NCI-H774 (cell line): ENCODE measurements around the gene ETV7.
"Not testable (repeated sequence)": the region's sequence is repeated elsewhere in the genome, so short reads cannot be mapped to it uniquely, and the experiment has no call there.

Source experiments
- DNase-seq: peaks from one replicate; lab custom pipeline; 2025; lab: John Stamatoyannopoulos, UW

The ETV7 gene

DNA sequence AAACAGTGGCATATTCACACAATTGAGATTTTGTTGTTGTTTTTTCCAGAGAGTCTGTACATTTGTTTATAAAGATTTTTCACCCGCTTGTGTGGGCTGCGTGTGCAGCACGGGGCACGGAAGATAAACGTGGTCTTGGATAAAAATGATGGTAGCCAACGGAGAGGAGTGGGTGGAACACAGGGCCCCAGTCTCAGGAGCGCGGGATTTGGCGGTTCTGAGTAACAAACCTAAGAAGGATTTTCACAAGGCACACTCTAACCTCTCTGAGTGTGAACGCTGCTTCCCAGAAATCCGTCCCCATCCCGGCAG lies 47.2 kb downstream of the ETV7 start:
- DNase-seq, result no peak

GRCh38 chr6:36339146-36339545 lies 48.3 kb downstream of the ETV7 start:
- no peak for DNase-seq

- DNase-seq, result not testable (repeated sequence)
These were observed 49.2 kb downstream of the ETV7 start for GRCh38 chr6:36338223-36338622.

- DNase-seq, result no peak
These were observed 49.7 kb downstream of the ETV7 start for GRCh38 chr6:36337814-36338213.

GRCh38 chr6:36336779-36337241 lies 50.7 kb downstream of the ETV7 start, which contains the start of gene BNIP5:
Gene BNIP5 (minus strand): TSS chr6:36336888. CDS start chr6:36330690, 6,198 bp downstream.
- no peak for DNase-seq

DNA sequence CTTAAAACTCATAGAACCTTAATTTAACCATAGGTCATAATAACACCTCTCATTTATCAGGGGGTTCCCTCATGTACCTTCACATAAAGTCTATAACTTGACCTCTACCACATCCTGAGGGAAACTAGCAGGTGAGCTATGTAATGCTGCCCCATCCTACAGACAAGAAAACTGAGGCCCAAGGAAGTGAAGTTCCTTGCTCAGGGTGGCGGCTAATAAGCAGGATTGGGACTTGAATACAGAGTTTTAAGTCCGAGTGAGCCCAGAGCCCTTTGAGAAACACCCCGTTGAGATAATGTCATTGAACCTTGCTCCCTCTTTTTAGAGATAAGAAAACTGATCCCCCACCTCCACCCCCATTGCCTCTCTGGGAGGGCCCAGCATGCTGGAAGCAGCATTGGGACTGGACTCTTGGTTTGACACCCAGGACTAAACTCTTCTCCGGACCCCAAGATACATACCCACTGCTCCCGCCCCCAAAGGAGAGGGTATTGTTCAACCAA lies 51.2 kb downstream of the ETV7 start:
- DNase-seq, result no peak

DNA sequence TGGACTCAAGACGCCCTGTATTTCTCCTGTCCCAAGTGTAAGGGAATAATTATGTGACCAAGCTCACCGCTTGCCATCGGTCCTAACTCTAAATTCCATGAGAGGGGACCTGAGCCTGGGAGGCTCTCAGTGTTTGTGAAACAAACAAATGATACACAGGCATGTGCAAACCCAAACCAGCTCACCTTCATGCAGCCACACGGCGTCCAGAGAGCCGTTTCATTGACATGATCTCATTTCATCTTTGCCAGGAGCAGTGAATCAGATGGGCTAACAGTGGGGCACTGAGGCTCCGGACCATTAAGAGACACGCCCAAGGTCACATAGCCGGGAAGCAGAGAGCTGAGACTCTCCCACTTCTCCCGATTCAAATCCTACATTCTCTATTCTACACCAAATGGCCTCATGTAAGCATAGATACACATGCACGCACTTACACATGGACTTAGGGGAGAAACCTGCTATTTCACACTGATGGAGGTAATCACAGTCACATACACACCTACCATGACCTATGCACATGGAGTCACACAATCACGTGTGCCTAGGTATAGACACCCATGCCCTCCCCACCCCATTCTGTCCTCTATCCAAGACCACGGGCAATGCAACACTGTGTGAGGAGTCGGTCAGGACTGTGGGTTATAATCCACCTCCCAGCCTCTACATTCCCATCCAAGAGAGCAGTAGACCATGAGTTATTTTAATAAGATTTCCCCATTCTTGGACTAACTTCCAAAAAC lies 51.8 kb downstream of the ETV7 start:
- no peak for DNase-seq

DNA sequence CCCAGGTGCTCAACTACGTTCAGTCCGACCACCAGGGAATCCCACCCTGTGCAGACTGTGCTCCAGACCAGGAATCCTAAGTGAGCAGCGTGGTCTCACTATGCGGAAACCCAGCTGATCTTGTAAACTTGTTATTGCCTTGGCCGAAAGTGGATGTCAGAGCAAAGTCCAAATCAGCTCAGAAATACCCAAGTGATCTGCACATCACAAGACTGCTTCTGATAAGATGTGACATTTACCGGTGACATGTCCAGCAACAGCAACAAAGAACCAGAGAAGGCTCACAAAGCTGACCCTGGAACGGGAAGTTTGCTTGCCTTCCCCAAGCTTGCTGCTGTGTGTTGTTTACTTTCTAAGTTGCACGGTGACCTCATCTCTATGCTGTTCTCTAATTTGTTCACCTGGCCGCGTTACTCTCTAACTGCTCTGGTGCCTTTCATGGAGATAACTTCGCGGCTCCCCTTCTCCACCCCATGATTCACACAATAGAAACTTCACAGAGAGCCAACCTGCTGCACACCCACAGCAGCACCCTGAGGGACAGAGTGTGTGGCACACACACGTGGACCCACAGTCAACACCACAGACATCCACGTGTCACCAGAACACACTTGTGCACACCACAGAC lies 52.5 kb downstream of the ETV7 start:
- no peak for DNase-seq

DNA sequence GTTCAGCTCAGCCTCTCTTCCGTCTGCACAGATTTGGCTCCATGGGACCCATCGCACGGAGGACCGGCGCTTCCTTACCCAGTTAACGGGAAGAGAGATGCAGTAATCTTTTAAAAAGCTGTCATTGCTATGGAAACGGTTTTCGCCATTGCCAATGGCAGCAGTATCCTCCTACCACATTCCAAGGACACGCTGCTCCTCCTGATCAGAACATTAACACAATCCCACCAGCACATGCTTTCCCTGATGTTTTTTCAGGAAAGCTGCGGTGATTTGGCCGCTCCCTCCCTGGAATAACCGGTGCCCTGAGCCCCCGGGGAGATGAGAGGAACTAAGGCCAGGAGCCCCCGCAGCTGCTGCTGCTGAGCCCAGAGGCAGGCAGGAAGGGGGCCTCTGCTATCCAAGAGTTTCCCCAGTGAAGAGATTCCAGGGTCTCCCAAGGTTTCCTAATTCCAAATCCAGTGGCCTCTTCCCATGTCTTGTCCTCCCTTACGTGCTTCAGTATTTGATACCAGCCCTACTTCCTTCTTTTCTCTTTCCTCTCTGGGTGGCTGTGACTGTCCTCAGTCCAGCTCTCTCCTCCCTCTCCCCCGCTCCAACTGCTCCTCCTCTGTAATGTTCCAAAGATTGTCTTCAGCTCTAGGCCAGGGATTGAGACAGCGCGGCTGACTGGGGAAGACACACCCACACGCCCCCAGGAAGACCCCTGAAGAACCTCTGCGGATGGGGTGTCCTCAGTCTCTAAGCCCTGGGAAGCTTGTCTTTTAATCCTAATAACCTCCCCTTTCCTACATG lies 53.3 kb downstream of the ETV7 start:
- DNase-seq, result no peak

DNA sequence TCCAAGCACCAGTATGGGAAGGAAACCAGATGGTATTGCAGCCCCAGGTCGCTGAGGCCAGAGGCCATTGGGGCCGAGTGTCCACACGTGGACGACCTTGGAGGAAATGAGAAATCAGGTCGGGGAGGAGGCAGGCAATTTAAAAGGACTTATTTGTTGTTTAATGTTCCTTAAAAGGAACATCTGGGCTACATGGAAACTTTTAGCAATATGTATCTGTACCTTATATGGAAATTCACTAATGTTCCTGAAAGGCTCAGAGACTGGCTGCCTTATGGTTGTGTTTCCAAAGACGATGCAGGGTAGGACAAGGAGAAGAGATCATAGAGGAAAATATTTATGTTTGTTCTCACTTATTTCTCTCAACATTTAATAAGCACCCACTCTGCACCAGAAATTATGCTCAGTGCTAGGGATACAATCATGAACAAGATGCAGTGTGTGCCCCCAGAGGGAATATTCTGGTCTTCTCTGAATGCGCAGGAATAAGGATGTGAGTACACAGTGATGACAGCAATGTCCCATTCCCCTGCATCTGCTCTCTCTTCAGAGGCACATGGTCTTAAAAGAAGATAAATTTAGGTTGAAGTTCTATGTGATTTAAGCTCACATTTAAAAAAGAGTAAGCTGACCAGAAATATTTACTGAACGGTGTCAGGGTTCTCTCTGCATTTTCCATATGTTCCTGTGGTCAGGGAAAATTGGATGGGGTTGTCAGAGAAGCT lies 54.1 kb downstream of the ETV7 start:
- DNase-seq, result no peak

GRCh38 chr6:36331381-36331780 lies 56.1 kb downstream of the ETV7 start:
- no peak for DNase-seq

- no peak for DNase-seq
These were observed 57.1 kb downstream of the ETV7 start for GRCh38 chr6:36330366-36330765.

GRCh38 chr6:36329798-36330291 lies 57.6 kb downstream of the ETV7 start:
- DNase-seq, result no peak

GRCh38 chr6:36328600-36328999 lies 58.9 kb downstream of the ETV7 start:
- no peak for DNase-seq

GRCh38 chr6:36327919-36328236 lies 59.6 kb downstream of the ETV7 start:
- DNase-seq, result no peak

- no peak for DNase-seq
These were observed 60.1 kb downstream of the ETV7 start for GRCh38 chr6:36327226-36327918.

- DNase-seq, result no peak
These were observed 61.0 kb downstream of the ETV7 start for GRCh38 chr6:36326356-36326995.

GRCh38 chr6:36324715-36325114 lies 62.8 kb downstream of the ETV7 start:
- no peak for DNase-seq

DNA sequence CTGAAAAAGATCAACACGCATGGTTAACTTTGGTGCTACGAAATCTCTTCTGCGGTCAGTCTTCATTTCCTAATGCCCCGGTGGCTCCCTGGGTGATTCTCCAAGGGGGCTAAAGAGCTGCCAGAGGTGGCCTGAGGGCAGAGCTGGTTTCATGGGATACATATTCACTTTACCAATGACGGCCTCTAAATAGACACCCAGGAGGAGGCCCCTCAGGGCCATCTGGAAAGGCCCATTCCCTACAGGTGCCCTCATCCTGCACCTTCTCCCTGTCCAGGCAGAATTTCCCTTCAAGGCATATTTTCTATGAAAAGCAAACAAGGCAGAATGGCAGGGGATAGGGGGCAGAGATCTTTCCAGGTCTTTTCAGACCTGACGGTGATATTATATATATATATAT lies 63.3 kb downstream of the ETV7 start:
- no peak for DNase-seq

GRCh38 chr6:36323062-36323461 lies 64.4 kb downstream of the ETV7 start:
- no peak for DNase-seq

- DNase-seq, result no peak
These were observed 64.9 kb downstream of the ETV7 start for GRCh38 chr6:36322591-36322990.
